NOMO-1 treated with DMSO at 0.1 percent for 48 hours (cell line): ENCODE data around the gene MEAF6.

ENCODE experiments used
- DNase-seq: peaks from one replicate; lab custom pipeline; 2025; ENCODE audit not compliant: unreplicated experiment; lab: John Stamatoyannopoulos, UW

The MEAF6 gene

GRCh38 chr1:37474697-37475379, 39.7 kb downstream of the MEAF6 start:
- no peak for DNase-seq

- DNase-seq: peak; percentile 72
Observed at GRCh38 chr1:37474046-37474696, 40.4 kb downstream of the MEAF6 start, which contains the start of gene ZC3H12A. Gene ZC3H12A, plus strand, starts transcription at chr1:37474580. Its CDS starts 917 bp downstream, at chr1:37475497.

- DNase-seq: no peak
Observed at GRCh38 chr1:37473431-37474045, 41.0 kb downstream of the MEAF6 start.

- DNase-seq: no peak
Observed at GRCh38 chr1:37472994-37473393, 41.6 kb downstream of the MEAF6 start.

- no peak for DNase-seq
Observed at GRCh38 chr1:37472281-37472680, 42.3 kb downstream of the MEAF6 start.

- DNase-seq: no peak
Observed at GRCh38 chr1:37471345-37472231, 43.0 kb downstream of the MEAF6 start.

- DNase-seq: no peak
Observed at GRCh38 chr1:37469386-37469785, 45.2 kb downstream of the MEAF6 start.

GRCh38 chr1:37468037-37468436, 46.5 kb downstream of the MEAF6 start:
- DNase-seq: no peak

- no peak for DNase-seq
Observed at GRCh38 chr1:37465593-37466517, 48.7 kb downstream of the MEAF6 start.

GRCh38 chr1:37464443-37464842, 50.1 kb downstream of the MEAF6 start:
- no peak for DNase-seq

GRCh38 chr1:37461698-37462436, 52.7 kb downstream of the MEAF6 start:
- no peak for DNase-seq

- no peak for DNase-seq
Observed at GRCh38 chr1:37458551-37458950, 56.0 kb downstream of the MEAF6 start.

GRCh38 chr1:37456614-37457013, 58.0 kb downstream of the MEAF6 start:
- no peak for DNase-seq

GRCh38 chr1:37455516-37455915, 59.0 kb downstream of the MEAF6 start:
- DNase-seq: no peak

- DNase-seq: no peak
Observed at GRCh38 chr1:37453647-37454046, 60.9 kb downstream of the MEAF6 start.

- DNase-seq: no peak
Observed at GRCh38 chr1:37452416-37452815, 62.1 kb downstream of the MEAF6 start.

- DNase-seq: peak; percentile 85
Observed at GRCh38 chr1:37449936-37450335, 64.6 kb downstream of the MEAF6 start.

- no peak for DNase-seq
Observed at GRCh38 chr1:37448691-37449417, 65.7 kb downstream of the MEAF6 start.

GRCh38 chr1:37448185-37448584, 66.4 kb downstream of the MEAF6 start:
- DNase-seq: no peak
